K562 (cell line): ENCODE measurements around the gene PRDM16. TPM values are rescaled to one million over a fixed set of nuclear protein-coding genes. Genes with fewer than 3 reads are reported as not detected.

Experiments
- ATAC-seq: fragments of 200-7000 bp; cut with Tn5 transposase; 3 replicates; pipeline ENCODE4 v1.9.1; 2020; ENCODE audit warnings: moderate library complexity
- BruUV-seq: library from RNA; stranded (reverse); fragments of 400-500 nt; replicated peaks from 2 replicates; lab custom pipeline; 2021; lab: Mats Ljungman, UMichigan
- CTCF ChIA-PET: fragments of 300-600 bp; formaldehyde crosslinking; extraction: SDS; loops from one replicate; lab custom pipeline; 2021; ENCODE audit warnings: low intra/inter-chr PET ratio; lab: Yijun Ruan, JAX
- POLR2A ChIA-PET: fragments of 300-600, 350-650 bp; sonication (Branson Sonifier 250); formaldehyde crosslinking; extraction: SDS; loops from one replicate; lab custom pipeline; 2021; ENCODE audit warnings: antibody characterized with exemption, inconsistent platforms; lab: Yijun Ruan, JAX
- DNase-seq, 4 experiments: peaks; one replicate each; pipeline versions ENCODE4 v3.0.0 to v3.0.0-alpha.2; 2011 to 2018; ENCODE audit warnings: low spot score in 3 of 4, mixed read lengths in 3 of 4; ENCODE audit errors: extremely low read depth in 1 of 4
- FAIRE-seq: peaks from 2 replicates; lab custom pipeline; 2011; peaks lifted over from hg19 to GRCh38; lab: Jason Lieb, UNC
- H2AFZ ChIP-seq: 2 replicates; pipeline ENCODE4 v1.6.0; 2011; ENCODE audit warnings: low read depth, low read length, control low read depth, inconsistent platforms
- H3K27ac ChIP-seq: fragments of 200-600 bp; 3 replicates; pipeline ENCODE4 v1.8.0; 2011; ENCODE audit warnings: low read depth, mild to moderate bottlenecking, control low read depth, inconsistent platforms, low read length, moderate library complexity, mixed read lengths; ENCODE audit errors: extremely low read depth
- H3K27me3 ChIP-seq, 2 experiments: fragments of 300-600 bp in 1 of 2; 2 replicates in 1 of 2; 3 replicates in 1 of 2; pipeline versions ENCODE4 v1.6.0 to v1.8.0; 2011; ENCODE audit warnings: inconsistent platforms in 2 of 2, low read length in 2 of 2, mild to moderate bottlenecking in 1 of 2, mixed read lengths in 1 of 2, moderate library complexity in 1 of 2; ENCODE audit not compliant: control insufficient read depth in 2 of 2, insufficient read depth in 2 of 2
- H3K36me3 ChIP-seq: fragments of 300-600 bp; 3 replicates; pipeline ENCODE4 v1.8.0; 2011; ENCODE audit warnings: mild to moderate bottlenecking, low read length, inconsistent platforms; ENCODE audit not compliant: control insufficient read depth, insufficient read depth
- H3K4me1 ChIP-seq, 2 experiments: fragments of 200-600 bp in 1 of 2; replicated peaks in 1 of 2; 2 replicates in 1 of 2; 3 replicates in 1 of 2; pipeline versions ENCODE4 v1.5.1 to v1.8.0; 2011; ENCODE audit warnings: inconsistent platforms in 2 of 2, low read length in 2 of 2, mild to moderate bottlenecking in 1 of 2, mixed read lengths in 1 of 2, moderate library complexity in 1 of 2; ENCODE audit not compliant: control insufficient read depth in 2 of 2, insufficient read depth in 2 of 2
- H3K4me2 ChIP-seq: 2 replicates; pipeline ENCODE4 v1.6.1; 2011; ENCODE audit warnings: low read length, control low read depth, inconsistent platforms, mixed read lengths; ENCODE audit not compliant: insufficient read depth
- H3K4me3 ChIP-seq: fragments of 200-600 bp; sonication (generic), shearing (Covaris generic); 2 replicates; pipeline ENCODE4 v1.5.1; 2016; ENCODE audit warnings: control low read depth, inconsistent platforms
- H3K79me2 ChIP-seq: fragments of 200-600 bp; 3 replicates; pipeline ENCODE4 v1.8.0; 2011; ENCODE audit warnings: low read length, inconsistent platforms; ENCODE audit not compliant: control insufficient read depth, insufficient read depth
- H3K9ac ChIP-seq, 2 experiments: 2 replicates each; pipeline versions ENCODE4 v1.6.0 to v1.6.1; 2011; ENCODE audit warnings: low read depth in 2 of 2, low read length in 2 of 2, control low read depth in 1 of 2, inconsistent platforms in 1 of 2, mild to moderate bottlenecking in 1 of 2, mixed read lengths in 1 of 2; ENCODE audit not compliant: insufficient read depth in 1 of 2
- H3K9me1 ChIP-seq: one replicate; pipeline ENCODE4 v1.6.0; 2011; ENCODE audit warnings: inconsistent platforms, mild to moderate bottlenecking, low read length, moderate library complexity; ENCODE audit not compliant: control insufficient read depth, insufficient read depth
- H3K9me3 ChIP-seq: replicated peaks from 2 replicates; pipeline ENCODE4 v1.5.1; 2011; ENCODE audit warnings: low read depth, low read length, inconsistent platforms; ENCODE audit not compliant: control insufficient read depth, insufficient read depth
- H4K20me1 ChIP-seq: replicated peaks from 2 replicates; pipeline ENCODE4 v1.6.1; 2011; ENCODE audit warnings: low read length, inconsistent platforms, mixed read lengths; ENCODE audit not compliant: control insufficient read depth, insufficient read depth
- CHCHD3 ChIP-seq: fragments of 250-450 bp; sonication (Bioruptor Pico); IDR thresholded peaks from 2 replicates; pipeline ENCODE4 v2.1.2; 2022; ENCODE audit warnings: mild to moderate bottlenecking
- DMBX1 ChIP-seq: fragments of 250-450 bp; sonication (Bioruptor Pico); IDR thresholded peaks from 2 replicates; pipeline ENCODE4 v1.8.0; 2022; ENCODE audit warnings: inconsistent platforms, mild to moderate bottlenecking, moderate library complexity, borderline replicate concordance
- EP400 ChIP-seq: fragments of 450-650 bp; IDR thresholded peaks from 2 replicates; pipeline ENCODE4 v1.6.1; 2017; ENCODE audit warnings: antibody characterized with exemption, mild to moderate bottlenecking, moderate library complexity
- HDAC3 ChIP-seq: fragments of 450-650 bp; IDR thresholded peaks from 2 replicates; pipeline ENCODE4 v1.6.1; 2018; ENCODE audit warnings: borderline replicate concordance, mild to moderate bottlenecking, moderate library complexity; ENCODE audit not compliant: partially characterized antibody
- HOMEZ ChIP-seq: fragments of 250-450 bp; sonication (Bioruptor Pico); IDR thresholded peaks from 2 replicates; pipeline ENCODE4 v1.4.0; 2020; ENCODE audit warnings: mild to moderate bottlenecking, moderate library complexity
- HOXB6 ChIP-seq: fragments of 250-450 bp; sonication (Bioruptor Pico); IDR thresholded peaks from 2 replicates; pipeline ENCODE4 v1.5.1; 2022; ENCODE audit warnings: mild to moderate bottlenecking, borderline replicate concordance
- MEIS2 ChIP-seq: fragments of 450-650 bp; IDR thresholded peaks from 2 replicates; pipeline ENCODE4 v1.6.1; 2014; ENCODE audit warnings: mild to moderate bottlenecking; ENCODE audit not compliant: partially characterized antibody
- RBM17 ChIP-seq: fragments of 200-400 bp; formaldehyde crosslinking; IDR thresholded peaks from 2 replicates; pipeline ENCODE4 v1.6.1; 2017; ENCODE audit warnings: low read depth, mild to moderate bottlenecking, low read length, borderline replicate concordance
- ZNF41 ChIP-seq: fragments of 250-450 bp; sonication (Bioruptor Pico); conservative IDR thresholded peaks from 2 replicates; pipeline ENCODE4 v1.4.0; 2020; ENCODE audit warnings: mild to moderate bottlenecking
- WGBS: fragments of 100-300 bp; shearing (Covaris generic); methylation state at CpG from one replicate; pipeline ENCODE4 v1.1.6; 2016; ENCODE audit warnings: low coverage, mixed read lengths; ENCODE audit not compliant: insufficient coverage; ENCODE audit errors: missing lambda C conversion rate; 5-methylcytosine and 5-hydroxymethylcytosine counted together
- in situ Hi-C: fragments of 300-500 bp; cut with MboI; formaldehyde crosslinking; loops from 4 replicates; pipeline ENCODE4 v1.15.0; 2018; ENCODE audit warnings: inconsistent platforms, mixed read lengths
- intact Hi-C: fragments of 100-400 bp; cut with micrococcal nuclease; formaldehyde crosslinking; loops from 2 replicates; pipeline ENCODE4 v1.14.2; 2022
- polyA plus RNA-seq, 8 experiments: library from polyadenylated mRNA; depleted of rRNA in 4 of 8; stranded (reverse) in 5 of 8; unstranded in 3 of 8; fragments of >200 nt; fragmentation: Nextera tagmentation in 2 of 8; fragmentation: Illumina TruSeq in 1 of 8; extraction: Ambion mirVana in 2 of 8; extraction: Trizol in 1 of 8; gene quantifications; 2 replicates each; pipeline versions ENCODE4 v1.2.1 to v1.2.3, GENCODE V29; 2011 to 2014; ENCODE audit warnings: inconsistent platforms in 1 of 8, missing spikeins in 1 of 8
- total RNA-seq, 7 experiments: library from RNA; depleted of rRNA in 6 of 7; stranded (reverse); fragments of >200 nt in 6 of 7; fragmentation: Illumina TruSeq in 2 of 7; extraction: Trizol in 2 of 7; gene quantifications; 2 replicates each; pipeline versions ENCODE4 v1.2.1 to v1.2.3, GENCODE V29; 2011 to 2021; ENCODE audit warnings: low replicate concordance in 1 of 7

Gene PRDM16
- total and polyA plus RNA-seq, 9 of the 15 experiments (the other 6 are each of a cell fraction or from before 2014, with no cell fraction given): 0.10 to 0.27 TPM; not detected in 7

GRCh38 chr1:3468236-3469103 is 399.5 kb downstream of the PRDM16 start (continued):
- TF ChIP-seq HOMEZ (CRISPR knock-in tag): no peak
- no peak for TF ChIP-seq RBM17

GRCh38 chr1:3469104-3469848 is 400.3 kb downstream of the PRDM16 start:
- POLR2A ChIA-PET: interaction anchor here (0.5 kb wide), 1 partner anchor 231 kb away, joined by 3 read pairs; no protein-coding TSS in a partner anchor
- Histone ChIP-seq H3K4me1 (peaks cover 0 to 55% of the 10 kb centered on the region in 2 experiments; a peak in 3 of 5 replicates), H3K36me3 (no peaks in the 10 kb centered on the region), H3K27me3 (peaks cover 15 to 68% of the 10 kb centered on the region in 2 experiments; a peak in 4 of 5 replicates), H3K9me1 (peaks cover 4% of the 10 kb centered on the region), H3K27ac (no peak overlapping the region), H3K79me2 (no peaks in the 10 kb centered on the region), H4K20me1 (peaks cover 20% of the 10 kb centered on the region), H2AFZ (no peak overlapping the region), H3K9me3 (no peaks in the 10 kb centered on the region), H3K4me2 (no peak overlapping the region), H3K4me3 (no peak overlapping the region), H3K9ac (no peak overlapping the region; a peak in 1 of 4 replicates)
- DNase-seq: no peak
- CTCF ChIA-PET: no interaction called here
- 3% methylated on average over 31 of the region's 31 CpGs for WGBS
- ATAC-seq: no peak
- BruUV-seq: no TSS peak
- intact Hi-C loops: no loop called here
- in situ Hi-C loops: no loop called here
- FAIRE-seq: no peak
- TF ChIP-seq CHCHD3 (CRISPR knock-in tag): no peak
- TF ChIP-seq DMBX1 (CRISPR knock-in tag): no peak
- no peak for TF ChIP-seq HDAC3
- no peak for TF ChIP-seq HOXB6
- no peak for TF ChIP-seq EP400
- no peak for TF ChIP-seq ZNF41 (CRISPR knock-in tag)
- no peak for TF ChIP-seq MEIS2
